GM12864 (cell line): ENCODE measurements around the gene CCL25.

ENCODE experiments used
- DNase-seq: peaks from one replicate; pipeline ENCODE4 v3.0.0-alpha.2; 2011; ENCODE audit warnings: low read depth
- H3K4me3 ChIP-seq: 2 replicates; pipeline ENCODE4 v1.5.1; 2011; ENCODE audit warnings: mild to moderate bottlenecking, low read depth, low read length, control low read depth
- TF ChIP-seq, protein P1 (sequence below): IDR thresholded peaks from 2 replicates; pipeline ENCODE4 v1.5.1; 2011; ENCODE audit warnings: low read depth, mild to moderate bottlenecking, moderate library complexity, low read length, control low read depth, inconsistent platforms; ENCODE audit errors: missing control alignments

CCL25 gene

DNA sequence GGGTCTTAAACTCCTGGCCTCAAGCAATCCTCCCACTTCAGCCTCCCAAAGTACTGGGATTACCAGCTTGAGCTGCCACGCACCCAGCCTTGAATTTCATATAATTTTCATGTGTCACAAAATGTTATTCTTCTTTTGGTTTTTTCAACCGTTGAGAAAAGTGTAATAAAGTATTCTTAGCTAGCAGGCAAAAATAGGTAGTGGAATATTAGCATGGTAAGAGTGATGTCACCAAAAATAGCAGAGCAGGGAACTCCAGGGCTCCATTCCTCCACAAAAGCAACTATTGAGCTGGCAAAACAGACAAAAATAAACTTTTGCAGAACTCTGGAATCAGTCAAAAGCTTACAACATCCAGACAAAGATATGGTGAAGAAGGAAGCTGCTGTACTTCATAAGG is 52.9 kb downstream of the CCL25 start:
- TF ChIP-seq, protein P1, sequence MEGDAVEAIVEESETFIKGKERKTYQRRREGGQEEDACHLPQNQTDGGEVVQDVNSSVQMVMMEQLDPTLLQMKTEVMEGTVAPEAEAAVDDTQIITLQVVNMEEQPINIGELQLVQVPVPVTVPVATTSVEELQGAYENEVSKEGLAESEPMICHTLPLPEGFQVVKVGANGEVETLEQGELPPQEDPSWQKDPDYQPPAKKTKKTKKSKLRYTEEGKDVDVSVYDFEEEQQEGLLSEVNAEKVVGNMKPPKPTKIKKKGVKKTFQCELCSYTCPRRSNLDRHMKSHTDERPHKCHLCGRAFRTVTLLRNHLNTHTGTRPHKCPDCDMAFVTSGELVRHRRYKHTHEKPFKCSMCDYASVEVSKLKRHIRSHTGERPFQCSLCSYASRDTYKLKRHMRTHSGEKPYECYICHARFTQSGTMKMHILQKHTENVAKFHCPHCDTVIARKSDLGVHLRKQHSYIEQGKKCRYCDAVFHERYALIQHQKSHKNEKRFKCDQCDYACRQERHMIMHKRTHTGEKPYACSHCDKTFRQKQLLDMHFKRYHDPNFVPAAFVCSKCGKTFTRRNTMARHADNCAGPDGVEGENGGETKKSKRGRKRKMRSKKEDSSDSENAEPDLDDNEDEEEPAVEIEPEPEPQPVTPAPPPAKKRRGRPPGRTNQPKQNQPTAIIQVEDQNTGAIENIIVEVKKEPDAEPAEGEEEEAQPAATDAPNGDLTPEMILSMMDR = no peak
- H3K4me3 ChIP-seq = no peak overlapping the region
- no peak for DNase-seq

DNA sequence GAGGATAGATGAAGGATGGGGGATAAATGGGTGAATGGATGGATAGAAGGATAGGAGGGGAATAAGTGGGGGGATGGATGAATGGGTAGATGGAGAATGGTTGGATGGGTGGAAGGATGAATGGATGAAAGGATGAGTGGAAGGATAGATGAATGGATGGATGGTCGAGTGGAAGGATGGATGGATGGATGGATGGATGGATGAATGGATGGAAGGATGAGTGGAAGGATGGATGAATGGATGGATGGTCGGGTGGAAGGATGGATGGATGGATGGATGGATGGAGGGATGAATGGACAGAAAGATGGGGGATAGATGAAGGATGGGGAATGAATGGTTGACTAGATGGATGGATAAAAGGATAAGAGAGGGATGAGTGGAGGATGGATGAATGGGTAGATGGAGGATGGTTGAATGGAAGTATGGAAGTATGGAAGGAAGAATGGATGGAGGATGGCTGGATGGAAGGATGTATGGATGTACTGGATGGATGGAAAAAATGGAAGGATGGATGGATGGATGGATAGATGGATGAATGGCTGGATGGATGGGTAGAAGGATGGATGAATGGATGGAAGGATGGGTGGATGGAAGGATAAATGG is 54.8 kb downstream of the CCL25 start:
- DNase-seq = no peak
- no peak overlapping the region for H3K4me3 ChIP-seq
- TF ChIP-seq, protein P1 = no peak

DNA sequence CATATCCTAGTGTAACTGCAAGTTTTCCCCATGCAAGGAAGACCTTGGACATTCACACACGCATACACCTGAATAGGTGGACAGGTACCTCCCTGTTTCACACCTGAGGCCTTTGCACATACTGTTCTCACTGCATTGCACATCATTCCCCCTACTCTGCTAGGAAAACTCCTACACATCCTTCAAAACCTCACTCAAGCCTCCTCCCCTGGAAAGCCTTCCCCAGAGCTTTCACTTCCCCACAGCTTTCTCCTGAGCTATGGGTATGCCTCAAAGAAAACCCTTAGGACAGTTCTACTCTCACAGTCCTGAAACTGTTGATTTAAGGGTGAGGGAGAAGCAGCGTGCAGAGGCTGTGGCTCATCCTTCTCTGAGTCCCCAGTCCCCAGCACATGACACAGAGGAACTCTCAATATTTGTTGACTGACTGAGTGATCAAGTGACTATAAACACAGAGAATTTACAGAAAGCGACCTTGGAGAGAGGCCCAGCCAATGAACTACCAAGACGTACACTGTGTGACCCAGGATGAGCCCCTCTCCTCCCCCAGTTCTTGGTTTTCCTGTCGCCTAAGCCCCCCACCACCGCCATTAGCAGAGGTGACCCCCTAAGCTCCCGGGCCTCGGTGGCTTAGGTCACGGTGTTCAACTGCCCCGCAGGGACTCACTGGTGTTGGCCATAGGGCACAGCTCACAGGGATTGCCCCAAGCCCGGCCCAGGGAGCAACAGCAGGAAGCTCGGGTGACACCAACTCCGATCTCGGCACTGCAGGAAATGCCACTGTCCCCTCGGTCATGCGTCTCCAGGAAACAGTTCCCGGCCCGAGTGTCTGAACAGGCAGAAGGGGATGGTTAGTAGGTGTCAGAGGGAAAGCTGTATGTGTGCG is 56.2 kb downstream of the CCL25 start:
- no peak for DNase-seq
- TF ChIP-seq, protein P1 = no peak
- no peak overlapping the region for H3K4me3 ChIP-seq

DNA sequence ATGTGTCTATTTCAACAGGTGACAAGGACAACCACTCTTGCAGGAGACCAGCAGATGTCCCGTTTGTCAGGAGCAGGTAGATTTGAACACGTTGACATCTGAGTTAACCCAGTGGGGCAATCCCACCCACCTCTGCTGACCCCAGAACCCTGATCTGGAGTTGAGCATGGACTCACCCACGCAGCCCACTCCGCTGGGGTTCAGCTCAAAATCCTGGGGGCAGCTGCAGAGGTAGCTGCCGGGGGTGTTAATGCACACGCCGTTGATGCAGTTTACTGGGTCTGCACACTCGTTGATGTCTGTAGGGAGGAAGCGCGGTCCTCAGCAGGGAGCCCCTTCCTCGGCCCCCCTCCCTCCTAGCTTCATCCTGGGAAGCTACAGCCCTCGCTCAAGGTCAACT is 56.9 kb downstream of the CCL25 start:
- DNase-seq = no peak
- TF ChIP-seq, protein P1 = no peak
- H3K4me3 ChIP-seq = no peak overlapping the region

DNA sequence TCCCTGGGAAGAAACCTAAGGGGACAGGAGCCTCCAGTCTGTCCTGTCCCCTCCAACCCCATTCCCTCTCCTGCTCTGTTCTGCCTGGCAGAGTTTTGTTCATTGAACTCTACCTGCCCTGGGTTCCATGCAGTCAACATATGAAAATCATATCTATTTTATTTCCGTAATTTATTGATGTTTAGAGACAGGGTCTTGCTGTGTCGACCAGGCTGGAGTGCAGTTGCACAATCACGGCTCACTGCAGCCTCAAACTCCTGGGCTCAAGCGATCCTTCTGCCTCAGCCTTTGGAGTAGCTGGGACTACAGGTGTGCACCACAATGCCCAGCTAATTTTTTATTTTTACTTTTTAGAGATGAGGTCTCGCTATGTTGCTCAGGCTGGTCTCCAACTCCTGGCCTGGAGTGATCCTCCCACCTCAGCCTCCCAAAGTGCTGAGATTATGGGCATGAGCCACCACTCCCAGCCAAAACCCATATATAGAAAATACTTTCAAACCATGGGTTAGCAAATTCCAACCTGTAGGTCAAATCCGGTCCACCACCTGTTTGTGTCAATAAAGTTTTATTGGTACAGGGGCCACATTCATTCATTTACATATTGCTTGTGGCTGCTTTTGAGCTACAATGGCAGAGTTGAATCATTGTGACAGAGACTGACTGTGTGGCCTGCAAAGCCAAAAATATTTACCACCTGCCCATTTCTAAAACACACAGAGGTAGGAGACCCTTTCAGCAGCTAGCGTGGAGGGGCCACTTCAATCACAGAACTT is 57.5 kb downstream of the CCL25 start:
- H3K4me3 ChIP-seq = no peak overlapping the region
- DNase-seq = no peak
- TF ChIP-seq, protein P1 = no peak

DNA sequence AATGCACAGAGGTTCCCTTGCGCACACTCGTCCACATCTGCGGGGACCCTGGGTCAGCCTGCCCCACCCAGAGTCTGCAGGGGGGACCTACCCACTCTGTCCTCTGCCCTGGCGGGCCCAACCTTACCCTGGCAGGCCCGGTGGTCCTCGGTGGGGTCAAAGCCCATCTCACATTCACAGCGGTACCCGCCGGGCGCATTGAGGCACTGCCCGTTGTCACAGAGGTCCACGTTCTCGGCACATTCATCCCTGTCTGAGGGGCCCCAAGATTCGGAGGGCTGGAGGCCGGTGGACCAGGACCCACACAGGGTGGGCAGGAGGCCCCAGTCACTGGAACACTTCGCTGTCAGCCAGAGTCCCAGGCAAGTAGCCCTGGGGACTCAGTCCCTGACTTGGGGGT is 58.4 kb downstream of the CCL25 start:
- H3K4me3 ChIP-seq = no peak overlapping the region
- DNase-seq = no peak
- TF ChIP-seq, protein P1 = no peak
